Inflammatory macrophage (primary cell): Measurements from ENCODE around the gene KIFAP3.
A peak's percentile ranks its signal among the peaks of the same experiment; 100 is the strongest.

Experiments
- DNase-seq, 2 donors: peaks; one replicate each; pipeline ENCODE4 v3.0.0-alpha.2; 2020 to 2022

The KIFAP3 gene

DNA sequence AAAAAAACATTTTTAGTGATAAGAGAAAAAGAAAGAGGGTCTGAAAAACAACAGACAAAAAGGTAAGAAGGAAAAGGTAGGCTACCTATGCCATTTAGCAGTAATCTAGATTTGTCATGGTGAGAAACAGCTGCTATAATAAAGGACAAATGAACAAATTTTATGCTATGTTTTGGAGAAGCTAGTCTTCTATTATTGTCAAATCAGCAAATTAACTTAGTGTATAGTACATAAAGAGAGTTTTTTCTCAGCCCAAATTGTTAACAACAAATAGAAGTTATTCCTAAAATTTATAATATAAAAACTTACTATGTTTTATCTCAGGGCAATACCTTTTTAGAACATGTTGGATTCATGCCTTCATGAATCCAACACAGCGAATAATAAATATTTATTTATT, 88.7 kb downstream of the KIFAP3 start:
- DNase-seq = no peak

DNA sequence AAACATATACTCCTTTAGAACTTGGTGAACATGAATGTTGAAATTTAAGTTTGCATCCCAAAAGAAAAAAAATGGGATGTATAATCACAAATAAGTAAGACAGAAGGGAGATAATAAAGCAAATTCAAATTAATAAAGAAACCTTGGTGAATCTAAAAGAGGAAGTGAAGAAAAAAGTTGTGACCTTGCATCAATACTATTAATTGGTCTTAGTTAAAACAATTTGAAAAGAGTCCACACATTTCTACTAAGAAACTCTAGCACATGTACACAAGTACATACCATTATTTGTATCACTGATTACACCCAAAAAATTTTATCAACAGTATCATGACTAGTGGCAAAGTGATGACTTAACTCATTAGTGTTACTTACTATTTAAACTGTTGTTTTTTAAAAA, 100.4 kb downstream of the KIFAP3 start:
- no peak for DNase-seq

DNA sequence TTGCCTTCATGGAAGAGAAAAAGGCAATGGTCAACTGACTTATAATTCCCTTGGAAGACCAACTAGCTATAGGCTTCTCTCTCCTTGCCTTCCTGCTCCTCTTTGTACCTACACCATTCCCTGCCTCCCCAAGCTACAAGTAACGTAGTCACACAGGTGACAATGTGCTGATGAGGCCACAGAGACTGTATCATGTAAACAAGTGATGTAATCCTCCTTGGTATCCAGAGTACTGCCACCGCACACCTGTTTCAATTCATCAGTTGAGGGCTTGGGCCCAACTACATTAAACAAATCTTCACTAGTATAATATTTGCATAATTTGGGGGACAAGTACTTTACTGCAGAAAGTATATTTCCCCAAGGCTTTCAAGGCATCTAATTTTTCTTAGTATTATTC, 104.4 kb downstream of the KIFAP3 start:
- no peak for DNase-seq

DNA sequence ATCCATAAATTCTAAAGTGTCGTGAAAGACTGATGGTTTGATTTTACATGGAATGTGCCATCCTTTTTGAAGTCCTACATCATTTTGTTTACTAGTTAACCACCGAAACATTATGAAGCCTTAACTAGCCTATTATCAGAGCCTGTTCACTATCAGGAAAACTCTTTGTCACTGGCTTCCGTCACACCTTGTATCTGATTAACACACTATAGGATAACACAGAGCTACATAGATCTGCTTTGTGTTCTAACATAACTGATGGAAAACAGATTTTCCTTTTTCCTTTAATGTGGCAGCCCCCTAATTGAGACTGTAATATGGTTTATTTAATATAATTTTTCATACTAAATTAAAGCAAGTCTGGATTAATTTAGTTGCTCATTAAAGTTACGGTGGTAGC, 106.3 kb downstream of the KIFAP3 start:
- DNase-seq = no peak

DNA sequence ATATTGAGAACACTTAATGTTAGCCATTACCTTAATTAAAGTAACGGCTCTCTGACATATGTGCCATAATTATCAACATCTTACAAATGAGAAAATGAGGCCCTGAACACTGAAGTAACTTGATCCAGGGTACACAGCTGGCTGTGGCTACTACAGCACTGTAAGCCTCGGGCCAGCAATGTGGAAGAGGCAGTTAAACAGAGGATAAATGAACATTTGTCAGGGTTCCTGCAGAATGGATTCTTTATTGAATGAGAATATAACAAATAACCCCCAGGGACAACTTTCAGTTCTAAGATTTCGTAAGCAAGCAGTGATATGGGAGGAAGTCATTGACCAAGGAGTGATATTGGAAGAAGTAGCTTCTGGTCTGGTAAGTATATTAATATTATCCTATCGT, 110.3 kb downstream of the KIFAP3 start:
- DNase-seq = no peak

DNA sequence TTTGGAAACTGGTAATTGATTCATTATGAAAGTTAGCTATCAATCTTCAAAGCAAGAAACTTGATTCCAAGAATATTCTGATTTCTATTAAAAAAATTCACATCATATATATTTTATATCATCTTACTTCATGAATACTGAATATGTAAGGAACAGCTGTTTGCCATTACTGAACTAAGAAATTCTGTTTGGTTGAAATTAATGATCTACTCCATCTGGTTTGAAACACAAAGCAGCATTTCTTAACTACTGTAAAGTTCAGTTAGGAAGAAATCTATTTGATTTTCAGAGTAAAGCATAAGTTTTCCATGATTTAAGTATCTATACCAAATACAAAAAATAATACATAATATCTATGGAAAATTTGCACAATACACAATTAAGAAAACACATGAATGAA, 114.8 kb downstream of the KIFAP3 start:
- no peak for DNase-seq

DNA sequence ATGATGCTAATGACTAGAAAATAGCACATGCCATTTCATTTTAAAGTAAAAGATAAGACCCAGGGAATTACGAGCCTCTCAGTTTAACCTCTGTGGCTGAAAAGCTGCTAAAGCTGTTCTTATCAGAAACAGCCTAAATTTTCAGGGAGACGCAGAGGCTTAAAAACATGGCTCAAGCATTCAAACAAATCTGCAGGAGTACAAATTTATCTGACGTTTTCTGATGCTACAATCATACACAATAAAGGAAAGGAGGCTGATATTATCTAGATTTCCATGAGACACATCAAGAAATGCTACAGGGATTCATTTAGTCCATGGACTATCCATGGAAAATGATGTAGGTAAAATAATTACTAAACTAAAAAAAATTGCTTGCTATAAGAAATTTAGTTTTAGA, 115.5 kb downstream of the KIFAP3 start:
- DNase-seq = no peak

DNA sequence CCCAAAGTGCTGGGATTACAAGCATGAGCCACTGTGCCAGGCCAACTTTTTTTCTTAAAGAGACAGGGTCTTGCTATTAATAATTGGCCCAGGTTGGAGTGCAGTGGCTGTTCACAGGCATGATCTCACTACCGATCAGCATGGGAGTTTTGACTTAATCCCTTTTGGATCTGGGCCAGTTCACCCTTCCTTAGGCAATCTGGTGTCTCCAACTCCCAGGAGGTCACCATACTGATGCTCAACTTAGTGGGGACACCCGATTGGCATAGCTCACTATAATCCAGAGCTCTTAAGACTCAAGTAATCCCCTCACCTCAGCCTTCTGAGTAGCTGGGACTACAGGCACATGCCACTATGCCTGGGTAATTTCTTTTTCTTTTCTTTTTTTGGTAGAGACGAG, 116.6 kb downstream of the KIFAP3 start:
- DNase-seq = no peak

DNA sequence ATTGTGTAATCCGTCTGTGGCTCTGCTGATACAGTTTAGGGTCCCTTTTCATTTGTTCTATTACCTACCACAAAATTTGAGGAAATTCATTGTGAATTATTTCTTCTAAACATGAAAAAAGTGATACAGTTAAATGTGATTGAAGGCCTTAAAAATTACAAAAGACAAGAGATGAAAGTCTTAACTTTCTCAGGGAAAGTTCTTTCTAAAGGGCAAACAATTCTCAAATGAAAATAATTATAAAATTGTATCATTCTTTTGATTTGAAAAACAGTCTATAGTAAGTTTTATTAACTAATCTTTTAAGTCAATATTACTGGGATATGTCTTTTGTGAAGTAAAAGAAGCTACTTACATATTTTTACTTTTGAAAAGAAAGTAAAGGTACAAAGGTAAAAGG, 123.4 kb downstream of the KIFAP3 start:
- DNase-seq = no peak

DNA sequence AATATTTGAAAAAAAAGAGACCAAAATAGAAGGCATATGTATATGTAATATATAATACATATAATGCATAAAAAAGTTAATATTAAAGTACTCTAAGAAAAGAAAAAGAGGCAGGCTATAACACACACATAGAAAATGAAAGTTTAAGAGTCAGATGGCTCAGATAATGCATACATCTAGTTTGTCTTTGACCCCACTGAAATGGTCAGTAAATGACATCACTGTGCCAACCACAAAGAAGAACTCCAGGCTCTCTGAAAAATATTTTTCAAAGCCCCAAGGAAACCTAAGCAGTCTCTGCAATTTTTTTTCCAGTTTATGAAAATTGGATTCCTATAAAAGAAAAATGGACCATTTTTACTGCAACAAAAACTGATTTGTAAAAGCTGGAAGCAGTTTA, 125.4 kb downstream of the KIFAP3 start:
- no peak for DNase-seq

DNA sequence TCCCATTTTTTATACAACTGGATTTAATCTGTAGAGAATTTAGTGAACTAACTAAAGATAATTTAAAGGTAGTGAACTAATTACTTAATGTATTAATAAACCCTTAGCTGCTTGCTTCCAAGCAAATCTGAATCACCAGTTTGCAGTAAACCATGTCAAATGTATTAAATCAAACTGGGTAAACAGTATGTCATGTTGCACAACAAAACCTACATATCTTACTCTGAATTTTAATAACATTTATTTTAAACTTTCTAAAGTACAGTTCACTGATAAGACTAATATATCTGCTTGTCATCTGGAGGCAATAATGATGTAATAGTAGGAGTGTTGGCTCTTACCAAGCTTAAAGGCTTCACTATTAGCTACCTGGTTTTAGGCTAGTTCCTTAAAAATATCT, 128.3 kb downstream of the KIFAP3 start:
- DNase-seq = no peak

DNA sequence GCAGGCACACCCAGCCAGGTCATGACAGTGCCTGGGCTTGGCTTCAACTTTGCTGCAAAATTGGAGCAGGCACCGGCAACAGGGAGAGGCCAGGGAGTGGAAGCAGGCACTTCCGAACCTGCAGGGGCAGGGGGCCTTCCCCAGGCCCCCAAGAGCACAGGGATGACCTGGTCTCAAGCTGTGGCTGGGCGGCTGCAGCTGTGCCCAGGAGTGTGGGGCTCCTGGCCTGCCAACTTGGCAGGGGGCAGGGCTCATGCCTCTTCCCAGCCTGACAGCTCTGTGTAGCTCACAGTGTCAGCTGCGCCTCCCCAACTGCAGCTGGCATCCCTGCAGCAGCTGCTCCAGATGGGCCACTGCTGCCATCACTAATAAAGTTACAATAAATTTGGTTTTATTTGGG, 129.3 kb downstream of the KIFAP3 start:
- DNase-seq = no peak

DNA sequence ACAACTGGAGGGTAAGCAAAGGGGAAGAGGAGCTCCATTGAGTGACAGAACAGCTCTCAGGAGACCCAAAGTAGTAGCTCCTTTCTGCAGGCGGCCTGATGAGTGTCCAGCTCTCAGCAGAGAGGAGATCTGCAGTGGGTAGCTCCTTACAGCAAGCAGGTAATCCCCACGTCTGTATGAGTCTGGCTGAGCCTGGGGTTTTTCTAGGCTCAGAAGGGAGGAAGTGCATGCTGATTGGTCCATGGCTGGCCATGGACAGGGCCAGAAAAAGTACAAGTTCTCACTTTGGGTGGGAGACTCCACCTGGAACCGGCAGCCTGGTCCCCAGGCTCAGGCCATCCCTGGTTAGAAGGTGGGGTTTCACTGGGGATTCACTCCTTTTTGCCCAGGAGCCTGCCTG, 129.9 kb downstream of the KIFAP3 start:
- DNase-seq = no peak

DNA sequence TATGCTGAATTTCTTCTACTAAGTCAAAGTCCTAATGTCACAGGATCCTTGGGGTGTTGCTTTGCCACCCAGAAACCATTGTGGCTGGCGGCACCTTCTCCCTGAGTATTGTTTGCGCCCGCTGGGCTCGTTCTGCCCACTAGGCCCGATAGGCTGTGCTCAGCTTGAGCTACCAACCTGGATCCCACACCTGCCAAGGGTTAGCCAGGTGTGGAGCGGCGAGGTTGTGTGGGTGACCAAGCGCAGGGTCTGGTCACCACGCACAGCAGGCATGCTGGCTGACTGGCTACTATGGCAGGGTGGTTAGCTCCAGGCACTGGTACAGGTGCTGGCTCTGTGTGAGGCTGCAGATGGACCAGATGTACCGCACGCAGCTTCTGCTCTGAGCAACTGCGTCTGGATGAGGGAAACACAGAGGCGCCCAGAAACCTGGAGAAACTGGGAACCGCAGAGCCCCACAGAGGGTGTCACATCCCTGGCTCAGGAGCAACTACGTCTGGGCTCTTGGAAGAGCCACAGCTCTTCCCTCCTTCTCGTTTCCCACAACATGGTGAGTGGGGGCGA, 130.4 kb downstream of the KIFAP3 start:
- DNase-seq = no peak

DNA sequence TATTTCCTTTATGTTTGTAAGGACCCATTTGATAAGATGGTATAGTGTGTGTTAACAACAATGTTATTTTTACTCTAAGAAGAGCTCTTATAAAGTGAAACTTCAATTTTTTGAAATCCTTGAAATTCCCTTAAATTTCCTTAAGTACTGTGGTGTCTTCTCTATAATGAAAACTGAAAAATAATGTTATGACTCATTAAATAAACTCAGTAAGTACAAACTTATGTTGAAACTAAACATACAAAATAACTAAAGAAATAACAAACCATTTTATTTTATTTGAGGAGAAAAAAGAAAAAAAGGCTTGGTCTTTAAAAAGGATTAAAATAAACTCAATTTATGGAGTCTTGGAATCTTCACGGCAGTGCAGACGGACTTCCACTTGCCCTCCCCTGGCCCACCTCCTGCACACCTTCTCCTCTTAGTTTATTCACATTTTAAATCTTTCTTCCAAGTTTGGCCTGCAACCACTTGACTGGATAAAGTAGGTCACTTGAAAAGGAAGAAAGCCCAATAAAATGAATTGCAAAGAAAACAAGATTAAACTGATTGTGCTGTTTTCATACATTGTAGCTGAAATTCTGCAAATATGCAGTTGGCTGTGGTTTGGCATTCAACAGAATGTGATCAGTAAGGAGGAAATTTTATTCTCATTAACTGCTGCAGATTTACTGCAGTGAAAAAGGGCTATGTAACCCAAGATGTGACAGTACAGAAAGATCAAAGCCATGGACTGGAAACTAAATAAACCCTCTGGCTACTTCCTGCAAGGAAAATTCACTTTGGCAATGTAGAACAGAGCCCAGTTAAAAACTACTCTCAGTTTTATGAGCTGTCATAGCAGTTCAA, 132.3 kb downstream of the KIFAP3 start:
- DNase-seq = no peak

DNA sequence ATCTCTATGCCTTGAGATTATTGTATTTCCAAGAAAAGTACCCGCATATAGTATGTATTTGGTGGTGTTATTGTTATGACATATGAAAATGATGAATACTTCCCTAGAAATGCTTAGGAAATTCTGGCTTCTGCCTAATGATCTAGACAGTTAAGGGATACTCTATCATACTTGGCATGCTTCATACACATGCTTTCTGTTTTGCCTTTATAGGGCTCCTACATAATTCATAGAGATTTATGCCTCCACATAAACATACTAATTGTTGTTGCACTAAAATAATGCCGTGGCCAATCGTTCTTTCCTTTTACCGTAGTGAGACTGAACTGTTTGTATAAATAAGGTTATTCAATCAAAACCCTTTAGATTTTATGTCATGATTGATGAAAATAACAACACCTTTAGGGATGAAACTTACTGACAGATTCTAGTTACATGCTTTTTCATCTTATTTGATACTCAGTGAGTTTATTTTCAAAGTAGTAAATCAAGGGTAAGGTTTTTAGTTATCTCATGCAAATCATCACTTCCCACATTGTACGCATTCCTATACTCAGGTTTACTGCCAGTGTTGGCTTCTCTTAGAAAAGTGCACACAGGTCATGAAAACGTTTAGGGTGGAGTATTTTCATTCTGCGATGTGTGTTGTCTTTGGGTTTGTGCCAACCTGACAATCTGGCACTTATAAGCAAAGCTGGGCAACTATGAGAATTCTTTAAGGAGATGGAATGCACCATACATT, 140.3 kb downstream of the KIFAP3 start:
- no peak for DNase-seq

DNA sequence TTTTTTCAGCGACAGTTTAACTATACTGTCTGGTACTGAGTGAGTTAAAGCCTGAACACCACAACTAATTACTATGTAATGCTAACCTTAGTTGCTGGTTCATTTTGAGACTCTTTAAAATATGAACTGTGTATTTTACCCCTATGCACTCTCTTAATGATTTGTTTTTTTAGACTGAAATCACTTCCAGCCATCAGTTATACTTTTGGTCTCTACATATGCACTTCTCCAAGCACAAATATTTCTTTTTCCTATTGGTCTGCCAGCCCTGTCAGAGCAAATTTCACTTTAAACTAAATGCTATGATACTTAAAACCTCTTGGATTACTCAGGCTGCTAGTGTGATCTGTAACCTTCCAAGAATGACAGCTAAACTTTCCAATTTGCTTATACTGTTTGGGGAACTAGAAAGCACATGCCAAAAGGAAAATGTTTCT, 142.7 kb downstream of the KIFAP3 start:
- no peak for DNase-seq

DNA sequence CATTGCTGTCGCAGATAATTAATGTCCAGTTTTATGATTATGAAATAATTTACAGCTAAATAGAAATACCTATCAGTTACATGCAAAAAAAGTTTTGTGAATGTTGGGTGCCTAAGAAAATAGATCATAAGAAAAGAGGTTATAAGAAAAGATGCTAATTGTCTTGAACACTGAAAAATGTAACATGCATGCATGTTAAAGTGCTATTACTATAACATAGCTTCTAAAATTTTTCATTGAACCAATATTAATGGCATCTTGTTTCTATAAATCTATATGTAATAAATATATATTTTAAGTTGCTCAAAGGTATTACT, 145.3 kb downstream of the KIFAP3 start:
- no peak for DNase-seq

DNA sequence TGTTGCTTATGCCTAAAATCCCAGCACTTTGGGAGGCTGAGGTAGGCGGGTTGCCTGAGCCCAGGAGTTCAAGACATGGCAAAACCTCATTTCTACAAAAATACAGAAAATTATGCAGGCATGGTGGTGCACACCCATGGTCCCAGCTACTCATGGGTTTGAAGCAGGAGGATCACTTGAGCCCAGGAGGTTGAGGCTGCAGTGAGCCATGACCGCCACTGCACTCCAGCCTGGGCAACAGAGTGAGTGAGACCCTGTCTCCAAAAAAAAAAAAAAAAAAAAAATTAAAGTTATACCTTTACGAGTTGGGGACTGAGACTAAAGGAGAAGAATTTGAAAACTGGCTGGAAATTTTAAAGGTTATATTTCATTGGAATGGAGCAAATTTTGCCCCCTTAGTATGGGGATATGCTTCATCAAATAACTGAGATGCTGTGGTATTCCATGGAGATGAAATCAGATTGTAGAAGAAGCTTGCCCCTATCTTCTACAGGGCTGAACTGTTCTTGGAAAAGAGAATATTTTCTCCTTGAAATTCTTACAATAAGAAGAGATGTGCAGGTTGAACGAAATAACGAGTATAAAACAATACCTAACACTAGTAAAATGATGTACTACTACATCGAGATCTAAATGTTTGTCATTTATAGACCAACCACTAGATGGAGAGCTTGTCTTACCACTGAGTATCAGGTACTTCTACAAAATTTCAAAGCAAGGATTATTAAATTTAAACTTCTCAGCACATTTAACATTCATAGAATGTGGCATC, 145.9 kb downstream of the KIFAP3 start:
- DNase-seq = peak; percentile 32 to 60

DNA sequence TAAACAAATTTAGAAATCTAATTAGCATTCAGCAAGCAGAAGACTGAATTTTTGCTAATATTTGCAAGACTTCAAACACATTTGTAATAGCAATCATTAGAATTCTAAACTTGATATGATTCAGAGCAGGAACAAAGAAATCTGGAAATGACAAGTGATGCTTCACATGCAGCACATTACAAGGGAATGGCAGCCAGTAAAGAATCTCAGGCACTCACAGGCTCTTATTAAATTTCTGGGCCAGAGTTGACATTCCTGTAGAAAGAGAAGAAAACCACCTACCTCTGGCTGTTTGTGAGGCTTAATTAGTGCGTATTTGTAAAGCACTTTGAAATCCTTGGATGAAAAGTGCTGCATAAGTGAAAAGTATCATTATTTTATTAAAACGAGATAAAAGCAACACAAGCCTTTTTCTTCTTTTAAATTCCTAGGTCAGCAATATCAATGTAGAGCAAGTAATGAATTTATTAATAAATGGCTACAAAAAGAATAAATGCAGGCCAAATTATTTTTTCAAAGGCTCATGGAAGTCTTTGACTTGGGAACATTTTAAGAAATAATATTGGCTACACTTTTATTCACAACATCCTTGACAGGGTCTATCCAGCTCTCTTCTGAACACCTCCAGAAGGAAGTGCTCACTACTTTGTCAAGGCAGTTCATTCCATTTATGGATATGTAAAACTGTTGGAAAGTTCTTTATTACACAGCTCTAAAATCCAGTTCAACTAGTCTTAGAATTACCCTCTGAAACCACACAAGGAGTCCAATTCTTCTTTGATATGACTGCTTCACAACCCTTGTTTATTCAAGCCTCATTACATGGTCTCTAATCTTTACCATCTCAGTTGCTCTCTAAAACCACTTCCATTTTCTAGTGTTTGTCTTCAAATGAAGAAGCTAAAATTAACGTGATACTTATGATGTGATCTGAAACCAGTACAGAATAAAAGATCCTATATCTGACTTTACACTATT, 148.7 kb downstream of the KIFAP3 start:
- DNase-seq = no peak

DNA sequence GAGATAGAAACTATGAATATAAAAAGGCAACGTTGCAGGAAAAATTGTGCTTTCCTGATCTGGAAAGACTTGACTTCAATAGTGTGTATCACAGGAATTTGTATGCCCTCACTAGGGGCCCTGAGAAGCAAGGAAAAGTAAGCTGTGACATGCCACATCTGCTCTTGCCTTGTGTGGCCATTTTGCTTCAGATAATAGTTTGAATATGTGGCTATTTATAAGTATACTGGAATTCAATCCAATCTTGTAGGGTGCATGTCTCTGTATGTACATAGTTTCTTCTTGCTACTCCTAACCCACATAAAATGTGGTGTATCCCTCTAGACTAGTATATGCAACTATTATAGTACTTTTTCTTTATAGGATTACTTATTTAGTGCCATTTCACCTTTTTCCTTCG, 149.7 kb downstream of the KIFAP3 start:
- no peak for DNase-seq

DNA sequence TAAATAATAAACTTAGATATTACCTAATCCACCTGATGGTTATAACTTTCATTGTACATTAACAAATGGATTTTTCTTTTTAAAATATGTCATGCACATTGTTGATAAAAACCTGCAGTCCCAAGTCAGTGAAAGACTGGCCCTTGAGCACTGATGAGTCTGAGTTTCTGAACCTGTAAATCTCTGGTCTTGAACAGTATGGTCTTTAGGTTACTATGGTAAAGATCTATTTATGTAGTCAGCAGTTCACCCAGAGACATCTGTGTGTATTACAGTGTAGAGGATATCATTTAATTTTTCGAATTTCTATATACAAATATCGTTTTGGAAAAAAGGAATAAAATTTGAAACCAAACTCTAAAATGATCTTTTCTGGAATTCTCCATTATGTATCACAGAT, 150.4 kb downstream of the KIFAP3 start:
- DNase-seq = no peak
